NCI-H2171 treated with DMSO at 0.1 percent for 48 hours (cell line): ENCODE results near the gene ZNF148.

Source experiments
- DNase-seq: peaks from one replicate; lab custom pipeline; 2025; lab: John Stamatoyannopoulos, UW

The ZNF148 gene

GRCh38 chr3:125220727-125221429, 154.2 kb downstream of the ZNF148 start:
- no peak for DNase-seq

GRCh38 chr3:125220183-125220582, 154.9 kb downstream of the ZNF148 start:
- no peak for DNase-seq

- no peak for DNase-seq
Observed at GRCh38 chr3:125219261-125219701, 155.8 kb downstream of the ZNF148 start.

GRCh38 chr3:125214738-125215137, 160.4 kb downstream of the ZNF148 start:
- no peak for DNase-seq

GRCh38 chr3:125213946-125214542, 161.1 kb downstream of the ZNF148 start:
- DNase-seq = no peak

GRCh38 chr3:125213364-125213755, 161.8 kb downstream of the ZNF148 start:
- DNase-seq = no peak

- DNase-seq = peak; percentile 16
Observed at GRCh38 chr3:125212509-125213363, 162.4 kb downstream of the ZNF148 start, which contains the start of gene SLC12A8. TSS of gene SLC12A8 (minus strand) at chr3:125212748. CDS start at chr3:125211349, 1,399 bp downstream.

GRCh38 chr3:125212091-125212508, 163.0 kb downstream of the ZNF148 start:
- peak; percentile 8 for DNase-seq

- no peak for DNase-seq
Observed at GRCh38 chr3:125211523-125212090, 163.5 kb downstream of the ZNF148 start.

GRCh38 chr3:125207949-125208568, 167.1 kb downstream of the ZNF148 start:
- DNase-seq = no peak

GRCh38 chr3:125207507-125207906, 167.6 kb downstream of the ZNF148 start:
- peak; percentile 18 for DNase-seq

- no peak for DNase-seq
Observed at GRCh38 chr3:125206934-125207333, 168.2 kb downstream of the ZNF148 start.

GRCh38 chr3:125203731-125204130, 171.4 kb downstream of the ZNF148 start:
- DNase-seq = no peak

GRCh38 chr3:125202197-125202596, 172.9 kb downstream of the ZNF148 start:
- no peak for DNase-seq

- DNase-seq = no peak
Observed at GRCh38 chr3:125200731-125201139, 174.4 kb downstream of the ZNF148 start.

- no peak for DNase-seq
Observed at GRCh38 chr3:125194849-125195601, 180.1 kb downstream of the ZNF148 start.

- DNase-seq = peak; percentile 18
Observed at GRCh38 chr3:125194061-125194848, 180.9 kb downstream of the ZNF148 start.

GRCh38 chr3:125192190-125193035, 182.7 kb downstream of the ZNF148 start:
- DNase-seq = no peak

- no peak for DNase-seq
Observed at GRCh38 chr3:125191730-125192129, 183.4 kb downstream of the ZNF148 start.
